SU-DHL-6 (cell line): ENCODE data around the gene KIF1A.

Experiments used
- H2AFZ ChIP-seq: fragments of 200-600 bp; sonication (generic); 2 replicates; pipeline ENCODE4 v1.6.1; 2014; ENCODE audit warnings: low read depth, mild to moderate bottlenecking, moderate library complexity, mixed read lengths, antibody characterized with exemption, low read length; ENCODE audit not compliant: severe bottlenecking
- H3F3A ChIP-seq: fragments of 200-600 bp; shearing (Covaris generic); 2 replicates; pipeline ENCODE4 v1.6.0; 2016; ENCODE audit warnings: antibody characterized with exemption, mild to moderate bottlenecking; ENCODE audit not compliant: insufficient read depth
- H3K27ac ChIP-seq: fragments of 200-600 bp; sonication (generic); 2 replicates; pipeline ENCODE4 v1.5.1; 2016; ENCODE audit warnings: low read depth, mild to moderate bottlenecking, low read length, moderate library complexity, mixed read lengths
- H3K27me3 ChIP-seq: fragments of 200-600 bp; sonication (generic), shearing (Covaris generic); 2 replicates; pipeline ENCODE4 v1.6.0; 2014; ENCODE audit warnings: mild to moderate bottlenecking, low read length
- H3K36me3 ChIP-seq: fragments of 200-600 bp; sonication (generic); 2 replicates; pipeline ENCODE4 v1.6.1; 2014; ENCODE audit warnings: mild to moderate bottlenecking, low read length, mixed read lengths
- H3K4me2 ChIP-seq: fragments of 300-600, 200-600 bp; shearing (Covaris generic), sonication (generic); 2 replicates; pipeline ENCODE4 v1.6.0; 2014; ENCODE audit warnings: low read length, low read depth, mild to moderate bottlenecking; ENCODE audit not compliant: poor library complexity, severe bottlenecking
- H3K4me3 ChIP-seq: fragments of 200-600 bp; sonication (generic); 2 replicates; pipeline ENCODE4 v1.5.1; 2014; ENCODE audit warnings: antibody characterized with exemption, low read length, mild to moderate bottlenecking, mixed read lengths; ENCODE audit not compliant: insufficient read depth, poor library complexity, severe bottlenecking
- H3K79me2 ChIP-seq: fragments of 200-600 bp; sonication (generic); 2 replicates; pipeline ENCODE4 v1.6.1; 2014; ENCODE audit warnings: mild to moderate bottlenecking, low read length, moderate library complexity; ENCODE audit not compliant: insufficient read depth
- H3K9ac ChIP-seq: fragments of 200-600 bp; sonication (generic); 2 replicates; pipeline ENCODE4 v1.7.0; 2014; ENCODE audit warnings: mild to moderate bottlenecking, low read length
- H3K9me2 ChIP-seq: fragments of 200-600 bp; sonication (generic); replicated peaks from 2 replicates; pipeline ENCODE4 v1.6.1; 2014; ENCODE audit warnings: low read length; ENCODE audit not compliant: insufficient read depth
- H3K9me3 ChIP-seq: fragments of 200-600 bp; sonication (generic); 2 replicates; pipeline ENCODE4 v1.6.1; 2014; ENCODE audit warnings: low read length, mixed read lengths; ENCODE audit not compliant: insufficient read depth
- H4K20me1 ChIP-seq: fragments of 200-600 bp; sonication (generic); 2 replicates; pipeline ENCODE4 v1.6.1; 2014; ENCODE audit warnings: low read depth, mild to moderate bottlenecking, antibody characterized with exemption, low read length, moderate library complexity, mixed read lengths
- EZH2phosphoT487 ChIP-seq: fragments of 200-600 bp; sonication (generic), shearing (Covaris generic); conservative IDR thresholded peaks from 2 replicates; pipeline ENCODE4 v1.6.1; 2018; ENCODE audit warnings: mild to moderate bottlenecking, antibody characterized with exemption, low read length, moderate library complexity, mixed read lengths
- TF ChIP-seq, protein P1 (sequence below): fragments of 200-600 bp; sonication (generic); IDR thresholded peaks from one replicate; pipeline ENCODE4 v1.5.1; 2017; ENCODE audit warnings: antibody characterized with exemption, mild to moderate bottlenecking, low read length, moderate library complexity; ENCODE audit not compliant: insufficient read depth, poor library complexity, severe bottlenecking

Gene KIF1A, protein sequence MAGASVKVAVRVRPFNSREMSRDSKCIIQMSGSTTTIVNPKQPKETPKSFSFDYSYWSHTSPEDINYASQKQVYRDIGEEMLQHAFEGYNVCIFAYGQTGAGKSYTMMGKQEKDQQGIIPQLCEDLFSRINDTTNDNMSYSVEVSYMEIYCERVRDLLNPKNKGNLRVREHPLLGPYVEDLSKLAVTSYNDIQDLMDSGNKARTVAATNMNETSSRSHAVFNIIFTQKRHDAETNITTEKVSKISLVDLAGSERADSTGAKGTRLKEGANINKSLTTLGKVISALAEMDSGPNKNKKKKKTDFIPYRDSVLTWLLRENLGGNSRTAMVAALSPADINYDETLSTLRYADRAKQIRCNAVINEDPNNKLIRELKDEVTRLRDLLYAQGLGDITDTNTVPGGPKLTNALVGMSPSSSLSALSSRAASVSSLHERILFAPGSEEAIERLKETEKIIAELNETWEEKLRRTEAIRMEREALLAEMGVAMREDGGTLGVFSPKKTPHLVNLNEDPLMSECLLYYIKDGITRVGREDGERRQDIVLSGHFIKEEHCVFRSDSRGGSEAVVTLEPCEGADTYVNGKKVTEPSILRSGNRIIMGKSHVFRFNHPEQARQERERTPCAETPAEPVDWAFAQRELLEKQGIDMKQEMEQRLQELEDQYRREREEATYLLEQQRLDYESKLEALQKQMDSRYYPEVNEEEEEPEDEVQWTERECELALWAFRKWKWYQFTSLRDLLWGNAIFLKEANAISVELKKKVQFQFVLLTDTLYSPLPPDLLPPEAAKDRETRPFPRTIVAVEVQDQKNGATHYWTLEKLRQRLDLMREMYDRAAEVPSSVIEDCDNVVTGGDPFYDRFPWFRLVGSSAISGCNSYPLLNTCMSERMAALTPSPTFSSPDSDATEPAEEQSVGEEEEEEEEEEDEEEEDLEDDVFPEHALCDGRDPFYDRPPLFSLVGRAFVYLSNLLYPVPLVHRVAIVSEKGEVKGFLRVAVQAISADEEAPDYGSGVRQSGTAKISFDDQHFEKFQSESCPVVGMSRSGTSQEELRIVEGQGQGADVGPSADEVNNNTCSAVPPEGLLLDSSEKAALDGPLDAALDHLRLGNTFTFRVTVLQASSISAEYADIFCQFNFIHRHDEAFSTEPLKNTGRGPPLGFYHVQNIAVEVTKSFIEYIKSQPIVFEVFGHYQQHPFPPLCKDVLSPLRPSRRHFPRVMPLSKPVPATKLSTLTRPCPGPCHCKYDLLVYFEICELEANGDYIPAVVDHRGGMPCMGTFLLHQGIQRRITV (N-terminal part only)

GRCh38 chr2:240819858-240820606 lies at the start of gene KIF1A:
KIF1A (minus strand) TSS chr2:240820219; CDS start chr2:240797752, 22,467 bp downstream.
- Histone ChIP-seq H3K27ac (no peak within 1 kb of the TSS), H3K27me3 (no peaks in the 10 kb centered on the region)

DNA sequence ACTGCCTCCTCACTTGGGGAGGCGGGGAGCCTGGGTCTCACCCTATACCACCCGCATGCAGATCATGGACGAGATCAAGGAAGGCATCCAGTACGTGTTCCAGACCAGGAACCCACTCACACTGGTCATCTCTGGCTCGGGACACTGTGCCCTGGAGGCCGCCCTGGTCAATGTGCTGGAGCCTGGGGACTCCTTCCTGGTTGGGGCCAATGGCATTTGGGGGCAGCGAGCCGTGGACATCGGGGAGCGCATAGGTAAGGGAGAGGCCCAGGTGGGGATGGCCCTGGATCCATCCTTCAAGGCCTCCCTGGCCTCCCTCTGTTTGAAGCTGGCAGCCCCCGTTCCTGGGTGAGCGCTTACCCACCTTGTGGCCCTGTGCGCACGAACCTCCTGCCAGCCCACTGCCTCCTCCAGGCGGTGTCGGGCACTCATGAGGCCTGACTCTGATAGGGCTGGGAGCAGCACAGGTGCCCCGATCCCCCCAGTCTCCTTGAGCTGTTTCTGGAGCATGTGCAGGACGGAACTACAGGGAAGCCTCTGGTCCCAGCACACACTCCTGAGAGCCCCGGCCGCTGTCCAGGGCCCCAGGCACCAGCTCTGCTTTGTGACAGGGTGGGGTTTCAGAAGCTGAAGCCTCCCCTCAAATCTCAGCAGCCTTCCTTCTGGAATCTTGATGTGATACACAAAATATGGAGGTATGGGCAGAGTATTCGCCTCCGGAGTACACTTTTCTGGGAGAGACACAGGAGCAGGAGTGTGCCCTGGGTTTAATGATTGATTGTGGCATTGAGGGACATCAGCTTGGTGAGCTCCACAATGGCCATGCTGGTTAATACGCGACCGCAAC lies 49.3 kb upstream of the KIF1A start:
- Histone ChIP-seq H2AFZ (no peak overlapping the region), H3K4me3 (no peak overlapping the region), H4K20me1 (no peaks in the 10 kb centered on the region), H3K9me3 (no peaks in the 10 kb centered on the region), H3K36me3 (no peaks in the 10 kb centered on the region), H3K4me2 (no peak overlapping the region), H3K27me3 (no peaks in the 10 kb centered on the region), H3F3A (no peaks in the 10 kb centered on the region), H3K9me2 (no peaks in the 10 kb centered on the region), H3K27ac (no peak overlapping the region), H3K79me2 (no peaks in the 10 kb centered on the region), H3K9ac (no peak overlapping the region)
- no peak for TF ChIP-seq EZH2phosphoT487
- TF ChIP-seq, protein P1, sequence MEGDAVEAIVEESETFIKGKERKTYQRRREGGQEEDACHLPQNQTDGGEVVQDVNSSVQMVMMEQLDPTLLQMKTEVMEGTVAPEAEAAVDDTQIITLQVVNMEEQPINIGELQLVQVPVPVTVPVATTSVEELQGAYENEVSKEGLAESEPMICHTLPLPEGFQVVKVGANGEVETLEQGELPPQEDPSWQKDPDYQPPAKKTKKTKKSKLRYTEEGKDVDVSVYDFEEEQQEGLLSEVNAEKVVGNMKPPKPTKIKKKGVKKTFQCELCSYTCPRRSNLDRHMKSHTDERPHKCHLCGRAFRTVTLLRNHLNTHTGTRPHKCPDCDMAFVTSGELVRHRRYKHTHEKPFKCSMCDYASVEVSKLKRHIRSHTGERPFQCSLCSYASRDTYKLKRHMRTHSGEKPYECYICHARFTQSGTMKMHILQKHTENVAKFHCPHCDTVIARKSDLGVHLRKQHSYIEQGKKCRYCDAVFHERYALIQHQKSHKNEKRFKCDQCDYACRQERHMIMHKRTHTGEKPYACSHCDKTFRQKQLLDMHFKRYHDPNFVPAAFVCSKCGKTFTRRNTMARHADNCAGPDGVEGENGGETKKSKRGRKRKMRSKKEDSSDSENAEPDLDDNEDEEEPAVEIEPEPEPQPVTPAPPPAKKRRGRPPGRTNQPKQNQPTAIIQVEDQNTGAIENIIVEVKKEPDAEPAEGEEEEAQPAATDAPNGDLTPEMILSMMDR, result no peak

More at GRCh38 chr2:240819858-240820606, at the start of gene KIF1A:
- H3K79me2 ChIP-seq, result no peaks in the 10 kb centered on the region
- H3K9ac ChIP-seq, result no peak within 1 kb of the TSS
- H3F3A ChIP-seq, result no peaks in the 10 kb centered on the region
- TF ChIP-seq EZH2phosphoT487, result no peak
- TF ChIP-seq, protein P1, result no peak
- no peak within 1 kb of the TSS for H3K4me3 ChIP-seq
- H3K9me2 ChIP-seq, result no peaks in the 10 kb centered on the region
- H4K20me1 ChIP-seq, result no peaks in the 10 kb centered on the region
- no peaks in the 10 kb centered on the region for H3K36me3 ChIP-seq
- no peaks in the 10 kb centered on the region for H3K9me3 ChIP-seq
- H3K4me2 ChIP-seq, result no peak within 1 kb of the TSS
- H2AFZ ChIP-seq, result no peak within 1 kb of the TSS
